DMS79 (cell line): ENCODE results near the gene ARHGEF10L.

Experiments
- DNase-seq: peaks from one replicate; lab custom pipeline; 2025; lab: John Stamatoyannopoulos, UW

The ARHGEF10L gene

DNA sequence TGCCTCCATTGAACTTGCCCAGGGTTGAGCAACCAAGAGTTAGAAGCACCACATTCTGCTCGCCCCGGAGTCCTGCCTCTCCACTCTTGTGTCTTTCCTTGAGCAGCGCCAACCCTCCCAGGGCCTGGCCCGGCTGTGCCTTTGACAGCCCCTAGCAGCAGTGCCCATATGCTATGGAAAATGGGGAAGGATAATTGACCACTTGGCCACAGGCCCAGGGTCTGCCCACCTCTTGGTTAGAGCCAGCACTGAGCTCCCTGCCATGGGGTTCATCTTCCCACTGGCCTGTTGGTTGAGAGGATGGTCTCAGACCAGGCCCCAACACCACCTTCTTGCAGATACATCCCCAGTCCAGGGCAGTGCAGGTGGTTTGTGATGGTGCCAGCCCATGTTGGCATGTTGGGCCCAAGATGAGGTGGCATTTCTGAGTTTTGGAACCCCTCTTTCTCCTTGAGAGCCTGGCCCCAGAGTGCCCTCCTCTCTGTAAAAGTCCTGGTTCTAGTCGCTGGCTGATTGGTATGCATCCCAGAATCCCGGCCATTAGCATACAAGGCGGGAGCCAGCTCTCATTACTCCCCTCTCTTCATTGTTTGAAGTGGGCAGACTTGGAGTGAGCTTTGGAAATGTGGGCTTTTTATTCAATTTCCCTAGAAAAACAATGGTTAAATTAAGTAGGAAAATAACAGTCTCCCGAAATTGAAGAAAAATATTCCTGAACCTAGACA lies 7.6 kb downstream of the ARHGEF10L start:
- no peak for DNase-seq

DNA sequence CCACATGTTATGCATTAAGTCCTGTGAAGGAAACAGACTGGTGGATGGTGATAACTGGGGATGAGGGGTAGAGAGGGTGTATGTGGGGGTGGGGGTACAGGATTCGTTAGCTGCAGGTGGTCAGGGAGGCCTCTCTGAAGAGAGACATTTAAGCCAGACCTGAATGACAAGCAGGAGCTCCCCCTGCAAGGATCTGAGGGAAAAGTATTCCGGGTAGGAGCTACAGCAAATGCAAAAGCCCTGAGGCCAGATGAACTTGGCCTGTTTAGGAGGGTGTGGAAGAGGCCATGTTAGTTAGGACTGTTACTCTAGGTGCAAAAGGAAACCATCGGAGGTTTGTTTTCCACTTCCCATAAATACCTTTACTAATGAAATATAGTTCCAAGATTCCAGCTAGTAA lies 9.9 kb downstream of the ARHGEF10L start:
- no peak for DNase-seq

DNA sequence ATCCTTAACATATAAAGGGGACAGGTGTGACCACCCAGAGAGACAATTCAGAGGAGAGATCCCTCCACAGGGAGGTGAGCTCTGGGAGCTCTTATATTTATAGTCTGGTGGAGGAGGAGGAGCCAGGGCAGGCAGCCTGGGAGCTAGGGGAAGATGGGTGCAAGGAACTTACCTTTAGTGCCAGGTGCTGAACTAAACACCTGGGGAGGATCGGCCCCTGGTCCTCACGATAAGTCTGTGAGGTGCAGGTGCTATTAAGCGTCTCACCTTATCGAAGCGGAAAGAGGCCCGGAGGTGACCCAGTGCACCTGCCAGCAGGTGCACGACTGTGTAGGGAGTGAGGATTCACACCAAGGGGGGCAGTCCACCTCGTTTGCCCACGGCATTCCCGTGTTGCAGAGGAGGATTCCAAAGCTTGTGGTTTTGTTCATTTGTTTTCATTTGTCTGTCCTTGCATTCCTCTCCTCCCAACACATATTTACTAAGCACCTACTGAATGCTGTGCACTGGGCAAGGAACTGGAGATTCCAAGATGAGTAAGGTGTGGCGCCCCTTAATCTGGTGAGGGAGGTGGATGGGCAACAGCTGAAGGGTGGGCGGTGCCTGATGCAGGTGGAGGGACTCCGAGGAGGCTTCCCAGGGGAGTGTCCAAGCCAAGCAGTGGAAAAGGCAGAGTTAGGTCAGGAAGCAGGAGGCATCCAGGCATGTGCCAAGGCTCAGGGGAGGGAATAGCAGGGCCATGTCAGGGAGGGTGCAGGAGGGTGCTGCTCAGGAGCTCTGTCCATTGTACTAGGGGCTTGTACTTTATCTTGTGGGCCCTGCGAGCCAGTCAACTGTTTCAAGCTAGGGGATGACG lies 11.5 kb downstream of the ARHGEF10L start:
- DNase-seq: peak; percentile 74

DNA sequence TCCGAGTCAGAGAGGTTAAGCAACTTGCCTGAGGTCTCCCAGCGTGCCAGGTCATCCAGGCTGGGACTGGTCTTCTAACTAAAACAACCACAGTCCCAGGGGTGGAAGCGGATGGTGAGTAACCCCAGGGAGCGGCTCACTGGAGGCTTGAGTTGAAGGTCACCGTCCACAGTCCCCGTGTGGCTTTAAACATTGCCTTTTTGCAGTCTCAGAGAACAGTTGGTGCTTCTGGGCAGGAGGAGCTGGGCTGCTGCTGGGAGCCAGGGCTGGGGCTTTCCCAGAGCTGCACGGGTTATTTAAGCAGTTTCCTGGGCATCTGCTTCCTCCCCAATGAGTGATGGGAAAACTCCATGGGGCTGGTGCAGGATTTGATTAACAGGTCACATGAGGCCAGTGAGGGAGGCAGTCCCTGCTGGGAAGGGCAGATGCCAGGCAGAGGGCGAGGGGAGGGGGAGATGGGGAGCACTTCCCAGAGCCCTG lies 12.3 kb downstream of the ARHGEF10L start:
- DNase-seq: no peak

DNA sequence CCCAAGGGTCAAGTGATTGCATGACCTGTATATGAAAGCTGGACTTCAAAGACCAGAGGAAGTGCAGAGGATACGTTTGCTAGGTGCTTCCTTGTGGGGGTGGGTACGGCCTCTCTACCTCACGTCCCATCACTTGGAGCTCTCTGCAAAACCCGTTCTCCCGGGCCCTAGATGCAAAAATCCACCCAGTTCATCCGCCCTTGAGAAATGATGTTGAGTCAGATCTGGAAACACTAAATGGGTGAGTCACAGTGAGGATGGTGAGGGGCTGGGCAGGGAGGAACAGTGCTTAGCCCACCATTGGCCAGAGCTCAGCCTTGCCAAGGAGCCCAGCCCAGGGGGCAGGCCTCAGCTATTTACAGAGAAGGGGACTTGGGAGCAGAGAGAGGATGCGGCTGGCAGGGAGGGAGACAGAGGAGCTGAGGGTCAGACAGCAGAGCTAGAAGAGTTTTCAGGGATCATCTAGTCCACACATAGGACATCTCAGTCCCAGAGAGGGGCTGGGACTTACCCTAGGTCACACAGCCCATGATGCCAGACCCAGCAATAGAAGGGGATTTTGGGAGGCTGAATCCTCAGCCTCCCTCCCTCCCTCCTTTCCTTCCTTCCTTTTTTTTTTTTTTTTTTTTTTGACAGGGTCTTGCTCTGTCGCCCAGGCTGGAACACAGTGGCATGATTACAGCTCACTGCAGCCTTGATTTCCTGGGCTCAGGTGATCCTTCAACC lies 14.6 kb downstream of the ARHGEF10L start:
- DNase-seq: no peak

DNA sequence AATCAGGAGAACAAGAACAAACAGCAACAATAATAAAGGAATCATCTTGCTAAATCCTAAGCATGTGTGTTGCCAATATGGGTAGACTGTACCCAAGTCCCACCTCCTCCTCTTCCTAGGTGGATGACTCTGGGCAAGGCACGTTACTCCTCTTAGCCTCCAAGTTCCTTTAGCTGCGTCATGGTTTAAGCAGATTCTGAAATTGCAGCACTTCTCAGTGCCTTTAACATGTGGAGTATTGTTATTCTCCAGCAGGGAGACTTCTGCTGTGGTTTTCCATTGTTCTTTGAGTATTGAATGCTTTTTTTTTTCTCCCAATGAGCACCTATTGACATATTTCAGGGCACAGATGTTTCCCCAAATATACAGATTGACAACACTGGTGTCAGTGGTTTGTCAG lies 15.5 kb downstream of the ARHGEF10L start:
- DNase-seq: no peak

DNA sequence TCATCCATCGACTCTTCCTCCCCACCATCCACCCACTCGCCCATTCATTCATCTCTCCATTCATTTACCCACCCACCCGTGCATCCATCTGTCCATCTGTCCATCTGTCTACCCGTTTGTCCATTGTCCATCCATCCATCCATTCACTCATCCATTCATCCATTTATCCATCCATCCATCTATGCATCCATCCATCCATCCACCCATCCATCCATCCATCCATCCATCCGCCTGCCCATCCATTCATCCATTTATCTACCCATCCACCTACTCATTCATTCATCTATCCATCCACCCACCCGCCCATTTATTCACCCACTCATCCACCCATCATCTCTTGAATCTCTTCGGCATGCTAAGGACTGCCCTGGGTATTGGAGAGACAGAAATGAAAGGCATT lies 18.5 kb downstream of the ARHGEF10L start:
- DNase-seq: no peak

DNA sequence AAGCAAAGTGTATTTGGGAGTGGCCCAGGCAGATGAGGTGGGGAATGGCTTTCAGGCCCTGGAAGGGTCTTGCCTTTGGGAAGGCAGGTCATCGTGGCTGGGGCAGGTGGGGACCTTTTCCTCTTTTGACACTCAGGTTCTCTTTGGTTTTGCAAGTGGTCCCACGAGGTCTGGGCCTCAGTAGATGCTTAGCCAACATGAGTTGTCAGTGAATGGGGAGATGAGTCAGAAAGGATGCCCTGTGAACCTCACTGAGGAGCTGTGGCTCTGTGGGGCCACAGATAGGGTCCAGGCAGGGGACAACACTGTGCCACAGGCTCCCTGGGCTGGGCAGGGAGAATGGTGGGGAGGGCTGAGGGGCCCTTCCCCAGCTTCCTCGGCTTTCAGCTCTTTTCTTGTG lies 19.0 kb downstream of the ARHGEF10L start:
- no peak for DNase-seq

DNA sequence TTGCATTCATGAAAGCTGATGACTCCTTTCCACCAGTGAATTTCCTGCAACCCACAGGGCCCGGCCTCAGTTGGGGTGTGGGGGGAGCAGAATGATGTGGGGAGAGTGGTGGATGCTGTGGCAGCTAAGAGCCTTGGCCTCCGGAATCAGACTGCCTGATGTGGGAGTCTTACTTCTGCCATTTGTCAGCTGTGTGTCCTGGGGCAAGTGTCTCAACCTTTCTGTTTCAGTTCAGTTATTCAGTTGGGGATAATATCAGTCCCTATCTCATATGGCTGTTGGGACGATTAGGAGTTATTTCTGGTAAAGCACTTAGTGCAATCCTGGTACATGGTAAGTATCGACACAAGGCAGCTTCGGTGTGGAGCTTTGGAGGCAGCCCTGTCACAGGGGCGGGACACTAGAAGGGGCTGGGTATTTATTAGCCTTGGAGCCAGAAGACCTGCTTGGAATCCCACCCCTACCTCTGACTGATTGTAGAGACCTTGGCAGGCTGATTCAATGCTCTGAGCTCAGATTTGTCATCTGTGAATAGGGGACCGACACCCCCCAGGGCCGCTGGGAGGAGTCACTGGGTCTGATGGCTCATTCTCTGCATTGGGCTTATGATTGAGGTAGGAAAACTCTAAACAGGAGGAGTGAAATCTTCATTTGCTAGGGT lies 19.6 kb downstream of the ARHGEF10L start:
- DNase-seq: no peak

DNA sequence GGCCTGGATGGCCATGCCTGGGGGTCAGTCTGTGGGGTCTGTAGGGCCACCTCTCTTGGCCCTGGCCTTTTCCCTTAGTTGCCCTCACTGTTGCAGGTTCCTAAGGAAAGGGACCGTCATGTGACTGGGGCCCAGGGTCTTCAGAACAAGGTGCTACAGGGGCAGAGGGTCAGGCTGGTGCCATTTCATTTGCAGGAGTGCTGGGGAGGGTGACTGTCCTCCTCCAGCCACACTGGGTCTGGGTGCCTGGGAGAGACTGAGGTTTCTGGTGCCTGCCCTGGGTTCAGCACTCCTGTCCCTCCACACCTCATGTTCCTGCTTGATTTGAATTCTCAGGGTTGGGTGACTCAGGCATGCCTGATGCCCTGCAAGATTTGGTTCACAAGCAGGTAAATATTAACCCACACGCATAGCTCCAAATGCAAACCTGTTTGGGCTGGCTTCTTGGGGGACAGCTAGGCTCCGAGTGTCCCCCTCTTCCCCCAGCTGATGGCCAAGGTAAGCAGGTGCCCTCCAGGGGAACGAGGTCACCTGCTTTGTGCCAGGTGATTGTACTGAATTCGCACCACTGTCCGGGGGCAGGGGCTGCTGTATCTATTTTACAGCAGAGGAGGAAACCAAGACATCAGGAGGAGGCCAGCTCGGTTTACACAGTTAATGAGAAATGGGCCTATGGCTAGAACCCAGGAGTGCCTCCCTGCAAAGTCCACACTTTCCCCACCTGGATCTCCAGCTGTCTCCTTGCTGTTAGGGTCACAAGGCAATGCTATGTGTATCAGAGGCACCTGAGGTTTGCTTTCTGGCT lies 20.3 kb downstream of the ARHGEF10L start:
- no peak for DNase-seq

DNA sequence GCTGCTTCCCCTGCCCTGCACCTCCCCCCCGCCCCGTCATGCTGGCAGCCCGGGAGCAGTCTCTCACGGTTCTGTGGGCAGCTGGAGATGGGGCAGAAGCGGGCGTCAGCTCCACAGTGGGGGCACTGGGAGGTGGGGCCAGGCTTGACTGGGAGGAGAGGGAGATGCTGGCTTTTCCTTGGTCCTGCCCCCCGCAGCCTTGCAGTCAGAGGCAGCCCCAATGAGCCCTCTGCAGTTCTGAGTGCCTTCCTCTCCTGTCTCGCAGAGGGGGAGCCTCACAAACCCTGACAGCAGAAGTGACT lies 21.7 kb downstream of the ARHGEF10L start:
- DNase-seq: no peak

DNA sequence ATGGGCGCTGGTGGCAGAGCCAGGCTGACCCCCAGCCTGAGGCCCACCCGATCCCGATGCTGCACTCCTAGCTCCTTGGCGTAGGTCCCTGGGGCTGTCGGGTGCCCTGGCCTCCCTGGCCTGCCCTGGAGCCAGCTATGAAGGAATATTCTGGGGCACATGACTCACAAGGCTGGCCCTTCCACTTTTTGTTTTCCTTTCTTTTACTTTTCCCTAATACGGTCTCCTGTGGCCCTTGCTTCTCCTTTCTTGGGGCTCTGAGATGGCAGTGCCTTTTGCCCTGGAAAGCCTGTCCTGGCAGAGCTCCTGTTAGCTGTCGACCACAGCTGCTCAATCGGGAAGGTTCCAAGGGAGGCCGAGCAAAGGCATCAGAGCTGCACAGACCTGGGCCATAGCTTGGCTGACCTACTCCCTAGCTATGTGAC lies 22.1 kb downstream of the ARHGEF10L start:
- no peak for DNase-seq

DNA sequence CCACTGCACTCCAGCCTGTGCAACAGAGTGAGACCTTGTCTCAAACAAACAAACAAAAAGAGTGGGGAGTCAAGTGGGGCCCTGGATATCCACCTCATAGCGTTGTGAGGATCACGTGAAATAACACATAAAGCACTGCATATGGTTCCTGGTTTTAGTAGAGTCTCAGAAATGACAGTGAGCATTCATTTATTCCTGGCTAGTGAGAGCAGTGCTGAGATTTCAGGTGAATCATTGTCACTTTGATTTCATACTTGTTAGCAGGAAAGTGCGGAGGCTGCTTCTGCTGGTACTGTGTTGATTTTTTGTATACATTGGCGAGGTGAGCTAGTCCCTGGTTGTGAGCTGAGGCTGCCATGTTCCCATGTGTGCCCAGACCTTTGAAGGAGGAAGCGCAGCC lies 22.9 kb downstream of the ARHGEF10L start:
- DNase-seq: no peak

DNA sequence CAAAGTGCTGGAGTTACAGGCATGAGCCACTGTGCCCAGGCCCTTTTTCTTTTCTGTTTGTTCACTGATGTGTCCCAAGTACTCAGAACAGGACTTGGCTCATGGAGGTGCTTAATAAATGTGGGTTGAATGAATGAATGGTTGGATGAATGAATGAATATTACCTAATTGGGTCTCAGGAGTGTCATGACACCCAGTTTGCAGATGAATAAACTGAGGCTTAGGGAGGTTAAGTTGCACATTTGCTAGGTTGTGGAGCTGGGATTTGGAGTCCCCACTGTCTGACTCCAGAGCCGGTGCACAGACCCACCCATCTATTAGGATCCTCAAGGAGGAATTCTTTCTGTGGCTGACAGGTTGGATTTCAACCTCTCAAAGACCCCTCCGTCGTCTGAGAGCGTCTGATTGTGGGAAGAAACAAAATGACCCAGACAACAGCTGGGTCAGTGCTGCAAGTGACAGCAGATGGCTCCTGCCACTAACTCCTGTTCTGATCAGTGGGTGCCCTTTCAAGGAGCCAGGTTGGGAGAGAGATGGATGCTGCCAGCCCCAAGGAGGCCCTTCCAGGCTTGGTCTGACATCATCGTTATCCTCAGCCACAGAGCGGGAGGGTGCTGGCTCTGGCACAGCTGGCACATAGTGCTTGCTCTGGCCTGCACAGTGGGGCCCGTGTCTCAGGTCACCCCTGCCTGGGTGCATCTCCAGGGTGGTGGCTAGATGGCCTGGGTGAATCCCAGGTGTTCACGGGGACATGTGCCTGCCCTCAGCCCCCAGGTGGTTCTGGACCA lies 24.2 kb downstream of the ARHGEF10L start:
- DNase-seq: no peak

DNA sequence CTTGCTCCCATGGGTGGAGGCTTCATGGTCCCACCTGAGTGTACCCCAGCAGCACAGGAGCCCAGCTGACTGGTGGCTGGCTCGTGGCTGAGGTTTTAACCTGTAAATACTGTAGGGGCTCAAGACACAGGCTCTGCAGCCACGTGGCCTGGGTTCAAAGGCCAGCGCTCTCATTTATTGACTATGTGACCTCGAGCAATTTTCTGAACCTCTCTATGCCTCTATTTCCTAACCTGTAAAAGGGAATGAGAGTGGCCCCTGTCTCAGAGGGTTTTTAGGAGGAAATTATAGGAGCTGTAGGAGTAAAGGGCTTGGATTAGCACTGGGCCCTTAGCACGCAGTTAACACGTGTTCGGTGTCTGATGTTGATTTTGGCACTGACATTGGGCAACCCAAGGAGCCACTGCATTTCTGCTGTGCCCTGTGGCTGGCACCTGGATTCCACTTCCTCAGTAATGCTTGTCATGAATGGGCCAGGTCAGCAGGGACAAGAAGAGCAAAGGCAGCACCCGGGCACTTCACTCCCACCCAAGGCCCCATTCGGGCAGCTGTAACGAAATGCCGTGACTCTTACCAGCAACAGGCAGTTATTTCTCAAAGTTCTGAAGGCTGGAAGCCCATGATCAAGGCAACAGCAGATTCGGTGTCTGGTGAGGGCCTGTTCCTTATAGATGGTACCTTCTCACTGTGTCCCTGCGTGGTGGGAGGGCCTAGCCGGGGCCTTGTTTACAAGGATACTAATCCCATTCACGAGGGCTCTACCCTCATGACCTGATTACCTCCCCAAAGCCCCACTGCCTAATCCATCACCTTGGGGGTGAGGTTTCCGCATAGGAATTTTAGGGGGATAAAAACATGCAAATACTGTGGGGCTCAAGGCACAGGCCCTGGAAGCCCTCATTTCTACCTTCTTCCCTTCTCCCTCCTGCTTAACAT lies 25.2 kb downstream of the ARHGEF10L start:
- DNase-seq: no peak

DNA sequence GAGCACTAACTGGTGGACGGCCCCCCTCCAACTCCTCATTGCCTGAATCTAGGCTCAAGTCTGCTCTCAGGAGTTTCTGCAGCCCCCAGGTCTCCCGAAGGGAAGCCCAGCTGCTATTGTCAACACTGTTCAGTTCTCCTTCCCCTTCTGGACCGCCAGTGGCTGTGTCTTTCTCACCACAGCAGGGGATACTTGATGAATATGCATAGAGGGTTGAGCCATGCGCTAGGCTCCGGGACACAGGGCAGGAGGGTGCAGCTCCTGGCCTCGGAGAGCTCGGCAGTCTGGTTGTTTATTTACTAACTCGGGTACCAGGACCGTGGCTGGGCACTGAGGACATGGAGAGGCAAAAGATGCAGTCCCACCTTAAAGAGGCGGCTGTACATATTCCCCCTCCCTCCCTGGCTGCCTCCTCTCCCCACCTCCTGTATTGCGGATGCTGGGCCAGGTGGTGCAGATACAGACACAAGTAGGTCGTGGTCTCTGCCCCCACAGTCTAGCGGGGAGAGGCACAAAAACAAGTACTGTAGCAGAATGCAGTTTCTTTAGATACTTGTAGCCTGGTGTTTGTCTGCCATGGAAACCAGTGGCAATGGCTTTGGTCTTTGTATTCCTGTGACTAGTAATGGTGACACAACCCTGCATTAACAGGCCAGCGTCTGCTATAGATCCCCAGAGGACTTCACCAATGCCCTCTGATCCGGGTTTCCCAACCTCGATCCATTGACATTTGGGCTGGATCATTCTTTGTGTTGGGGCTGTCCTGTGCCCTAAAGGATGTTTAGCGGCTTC lies 26.2 kb downstream of the ARHGEF10L start:
- no peak for DNase-seq

DNA sequence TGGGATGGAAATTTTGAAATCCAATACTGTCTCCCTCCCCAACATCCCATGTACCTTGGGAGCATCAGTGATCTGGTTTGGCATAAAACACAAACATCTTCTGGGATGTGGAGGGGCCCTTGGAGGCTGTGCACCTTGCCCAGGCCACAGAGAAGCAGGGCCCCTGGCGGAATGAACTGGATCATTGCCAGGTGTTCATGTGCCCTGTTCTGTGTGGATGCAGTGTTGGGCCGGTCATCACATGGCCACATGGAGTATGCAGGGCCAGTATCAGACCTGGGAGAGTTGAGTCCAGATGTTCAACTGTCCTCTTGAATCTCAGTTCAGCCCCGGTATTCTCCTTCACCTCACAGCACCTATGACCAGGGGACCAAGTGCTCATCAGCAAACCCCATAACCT lies 26.9 kb downstream of the ARHGEF10L start:
- no peak for DNase-seq

DNA sequence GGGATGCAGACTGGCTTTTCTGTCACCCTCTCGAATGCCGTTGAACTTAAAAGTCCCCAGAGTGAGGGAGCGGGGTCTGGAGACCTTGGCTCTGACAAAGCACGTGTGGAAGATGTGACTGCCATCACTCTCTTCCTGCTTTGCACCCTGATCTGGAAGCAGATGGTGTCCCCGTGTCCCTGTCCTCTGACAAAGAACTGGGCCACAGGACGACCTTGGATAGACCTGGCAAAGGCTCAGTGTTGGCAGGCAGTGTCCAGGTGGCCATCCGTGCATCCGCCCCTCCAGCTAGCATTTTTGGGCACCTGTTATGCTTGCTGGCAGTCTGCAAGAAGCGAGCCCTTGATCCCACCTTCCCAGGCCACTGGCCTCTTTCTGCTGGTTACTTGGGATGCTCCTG lies 27.4 kb downstream of the ARHGEF10L start:
- DNase-seq: no peak

DNA sequence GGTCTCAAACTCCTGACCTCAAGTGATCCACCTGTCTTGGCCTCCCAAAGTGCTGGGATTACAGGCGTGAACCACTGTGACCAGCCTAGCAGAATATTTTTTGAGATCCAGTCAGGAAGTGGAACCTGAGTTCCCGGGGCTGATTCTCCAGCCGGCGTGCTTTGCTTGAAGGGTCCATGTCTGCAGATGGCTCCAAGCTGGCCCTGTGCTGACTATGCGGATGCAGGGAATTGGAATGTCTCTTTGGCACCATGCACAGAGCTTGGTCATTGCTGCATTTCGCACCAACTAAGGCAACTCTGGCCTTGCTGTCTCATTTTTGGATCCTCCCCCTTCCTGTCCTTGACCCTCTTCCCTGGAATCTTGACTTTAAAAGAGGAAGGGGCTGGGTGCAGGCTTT lies 28.1 kb downstream of the ARHGEF10L start:
- no peak for DNase-seq
